Dermis microvascular lymphatic vessel endothelial cell (primary cell): ENCODE measurements around the gene ECT2. TPM values are rescaled to one million over a fixed set of nuclear protein-coding genes. Genes with fewer than 3 reads are reported as not detected.
"Not testable (repeated sequence)": the region's sequence is repeated elsewhere in the genome, so short reads cannot be mapped to it uniquely, and the experiment has no call there.

Experiments
- DNase-seq, 2 donors: peaks; one replicate each; pipeline versions ENCODE4 v3.0.0 to v3.0.0-alpha.2; 2010; ENCODE audit warnings: low read depth in 2 of 2
- total RNA-seq: library from RNA; depleted of rRNA; stranded (reverse); fragments of >200 nt; gene quantifications from 2 replicates; pipeline ENCODE4 v1.2.1, GENCODE V29; 2014

Gene ECT2
- total RNA-seq, 1 donor from 2014 or later, result 28.1 TPM

GRCh38 chr3:172735014-172735413 is 15.5 kb upstream of the ECT2 start:
- no peak for DNase-seq

GRCh38 chr3:172739462-172739861 is 11.1 kb upstream of the ECT2 start:
- no peak for DNase-seq

DNA sequence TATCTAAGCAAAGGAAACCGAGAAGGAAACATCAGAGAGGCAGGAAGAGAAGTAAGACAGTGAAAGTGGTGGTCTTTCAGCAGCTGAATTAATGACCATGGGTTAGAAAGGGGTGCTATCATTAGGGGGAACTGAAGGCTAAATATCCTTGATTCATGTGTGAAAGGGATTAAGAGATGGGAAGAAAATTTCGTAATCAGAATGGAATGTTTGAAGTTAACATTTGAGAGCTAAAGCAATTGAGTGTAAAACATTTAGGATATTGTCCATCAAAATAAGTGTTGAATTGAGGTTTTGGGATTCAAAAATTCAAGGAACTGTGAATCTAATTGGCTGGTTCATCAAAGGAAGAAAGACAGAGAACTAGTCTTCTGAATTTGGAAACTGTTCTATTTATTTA is 4.1 kb upstream of the ECT2 start:
- no peak for DNase-seq

GRCh38 chr3:172749230-172749965 is 1.1 kb upstream of the ECT2 start:
- peak; percentile 85 to 94 for DNase-seq

DNA sequence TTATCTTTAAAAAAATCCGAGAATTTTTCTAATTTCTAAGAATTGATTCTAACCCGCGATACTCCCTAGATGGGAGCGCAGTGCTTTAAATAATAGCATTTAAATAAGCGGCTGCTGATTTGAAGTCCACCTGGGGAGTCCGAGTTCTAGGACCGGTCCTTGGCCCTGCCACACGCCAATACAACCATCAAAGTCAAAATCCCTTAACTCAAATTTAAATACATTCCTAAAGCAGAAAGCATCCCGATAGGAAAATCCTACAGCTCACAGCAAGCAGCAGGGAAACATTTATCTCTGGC is 508 bp upstream of the ECT2 start:
- no peak for DNase-seq

DNA sequence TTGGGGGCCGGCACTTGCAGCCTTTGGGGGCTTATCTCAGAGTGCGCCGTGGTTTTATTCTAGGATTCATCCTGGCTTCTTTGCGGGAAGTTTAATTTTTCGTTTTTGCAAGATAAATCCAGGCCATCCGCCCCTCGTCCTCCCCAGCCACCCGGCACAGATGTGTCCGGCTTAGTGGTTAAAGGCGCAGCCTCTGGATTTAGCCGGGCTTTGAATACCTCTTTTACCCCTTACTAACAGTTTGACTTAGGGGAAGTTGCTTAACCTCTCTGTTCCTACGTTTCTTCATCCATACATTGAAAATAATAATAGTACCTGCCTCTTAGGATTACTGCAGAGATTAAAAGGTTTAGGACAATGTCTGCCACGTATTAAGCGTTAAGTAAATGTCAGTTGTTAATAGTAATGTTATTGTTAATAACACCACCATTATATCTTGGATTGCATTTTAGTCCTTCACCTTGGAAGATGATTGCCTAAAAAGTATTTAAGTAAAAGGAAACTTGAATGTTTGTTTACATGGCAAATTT is 714 bp downstream of the ECT2 start:
- peak in 1 of 2 donors; percentile 40 for DNase-seq

- no peak for DNase-seq
Observed at GRCh38 chr3:172752651-172753050, 2.1 kb downstream of the ECT2 start.

- no peak for DNase-seq
Observed at GRCh38 chr3:172753125-172753524, 2.6 kb downstream of the ECT2 start.

- DNase-seq, result not testable (repeated sequence)
Observed at GRCh38 chr3:172760416-172760815, 9.9 kb downstream of the ECT2 start.

DNA sequence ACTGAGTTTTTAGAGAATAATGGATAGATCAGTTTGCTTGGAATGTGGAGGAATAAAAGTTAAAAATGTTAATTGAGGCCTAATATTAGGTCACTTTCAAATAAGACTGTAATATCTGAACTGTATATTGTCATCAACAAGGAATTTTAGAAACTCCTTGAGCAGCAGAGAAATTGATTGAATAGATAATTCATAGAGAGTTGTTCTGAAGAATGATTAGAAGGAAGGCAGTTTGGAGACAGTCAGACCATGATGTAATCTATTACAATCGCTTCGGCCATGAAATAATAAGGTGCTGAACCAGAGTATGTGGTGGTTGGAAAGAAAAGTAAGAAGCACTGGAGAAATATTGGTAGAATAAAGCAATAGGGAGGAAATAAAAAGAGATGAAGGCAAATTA is 15.7 kb downstream of the ECT2 start:
- DNase-seq, result no peak

DNA sequence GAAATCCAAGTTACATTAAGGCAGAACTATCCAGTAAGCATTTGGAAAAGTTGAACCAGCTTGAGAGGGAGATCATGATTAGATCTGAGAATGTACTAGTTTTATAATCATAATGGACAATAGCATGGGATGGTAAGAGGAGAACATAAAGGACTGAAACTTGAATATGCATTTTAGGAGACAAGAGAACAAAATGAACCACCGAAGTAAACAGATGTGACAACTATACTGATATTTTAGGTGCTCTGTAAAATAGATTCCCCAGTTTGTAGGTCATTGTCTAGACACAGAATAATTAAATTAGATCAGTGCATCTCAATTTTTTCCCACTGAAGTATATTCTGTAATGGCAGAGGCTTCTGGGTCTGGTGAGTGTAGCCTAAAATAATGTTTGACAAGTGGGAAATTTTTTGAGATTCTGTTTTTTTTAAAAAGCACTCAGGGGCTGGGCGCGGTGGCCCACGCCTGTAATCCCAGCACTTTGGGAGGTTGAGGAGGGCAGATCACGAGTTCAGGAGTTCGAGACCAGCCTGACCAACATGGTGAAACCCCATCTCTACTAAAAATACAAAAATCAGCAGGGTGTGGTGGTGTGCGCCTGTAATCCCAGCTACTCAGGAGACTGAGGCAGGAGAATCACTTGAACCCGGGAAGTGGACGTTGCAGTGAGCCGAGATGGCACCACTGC is 16.3 kb downstream of the ECT2 start:
- no peak for DNase-seq

DNA sequence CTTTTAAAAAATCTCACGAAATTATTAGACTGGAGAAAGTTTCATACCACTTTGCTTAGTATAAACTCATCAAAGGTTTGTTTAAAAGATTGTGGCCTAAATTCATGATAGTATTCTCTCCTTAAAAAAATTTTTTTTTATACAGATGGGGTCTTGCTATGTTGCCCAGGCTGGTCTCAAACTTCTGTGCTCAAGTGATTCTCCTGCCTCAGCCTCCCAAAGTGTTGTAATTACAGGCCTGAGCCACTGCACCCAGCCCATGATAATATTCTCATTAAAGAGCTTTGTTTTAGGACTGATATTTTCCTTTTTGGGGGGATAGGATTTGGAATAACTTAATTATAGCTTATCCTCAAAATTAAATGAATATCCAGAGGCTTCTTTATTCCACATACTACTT is 19.9 kb downstream of the ECT2 start:
- DNase-seq, result no peak

- DNase-seq, result no peak
Observed at GRCh38 chr3:172771672-172772071, 21.1 kb downstream of the ECT2 start.

DNA sequence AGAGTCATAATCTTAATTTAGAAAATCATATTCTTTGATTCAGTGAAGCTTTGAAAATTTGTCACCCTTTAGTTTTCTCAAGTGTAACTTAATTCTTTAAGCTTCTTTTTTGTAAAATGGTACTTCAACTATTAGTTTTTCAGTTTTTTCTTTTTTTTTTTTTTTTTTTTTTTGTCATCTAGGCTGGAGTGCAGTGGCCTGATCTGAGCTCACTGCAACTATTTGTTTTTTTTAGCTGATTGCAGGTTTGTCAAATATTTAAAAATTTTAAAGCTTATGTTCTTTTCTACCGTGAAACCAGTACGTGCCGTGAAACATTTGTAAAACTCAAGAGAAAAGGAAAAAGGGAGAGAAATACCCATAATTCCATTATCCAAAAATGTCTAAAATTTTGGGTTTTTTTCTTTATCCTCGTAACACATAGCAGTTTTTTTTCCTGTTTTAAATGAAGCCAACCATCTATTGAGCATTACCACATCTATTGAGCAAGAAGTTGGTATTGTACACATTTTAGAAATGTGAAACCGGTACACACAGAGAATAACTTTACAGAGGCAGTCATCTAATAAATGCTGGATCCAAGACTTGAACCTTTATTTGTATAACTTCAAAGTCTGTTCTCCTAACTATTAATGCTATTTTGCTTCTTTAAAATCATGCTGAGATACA is 25.7 kb downstream of the ECT2 start:
- no peak for DNase-seq

DNA sequence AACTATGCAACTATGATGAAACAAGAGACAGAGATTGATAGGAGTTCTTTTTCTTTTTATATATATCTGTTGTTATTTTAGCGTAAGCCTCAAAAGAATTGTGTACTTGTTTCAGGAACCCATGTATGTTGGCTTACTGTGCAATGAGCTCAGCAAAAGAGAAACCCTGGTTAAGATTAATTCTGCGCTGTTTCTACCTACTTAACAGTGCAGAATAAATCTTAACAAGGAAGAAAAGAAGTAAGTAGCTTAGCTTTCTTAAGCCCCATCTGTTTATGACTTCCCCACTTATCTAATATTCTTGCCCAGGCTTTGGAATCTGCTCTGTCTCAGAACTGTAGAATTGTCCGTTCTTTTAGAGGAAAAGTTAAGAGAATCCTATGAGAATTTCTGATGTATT is 27.4 kb downstream of the ECT2 start:
- no peak for DNase-seq

DNA sequence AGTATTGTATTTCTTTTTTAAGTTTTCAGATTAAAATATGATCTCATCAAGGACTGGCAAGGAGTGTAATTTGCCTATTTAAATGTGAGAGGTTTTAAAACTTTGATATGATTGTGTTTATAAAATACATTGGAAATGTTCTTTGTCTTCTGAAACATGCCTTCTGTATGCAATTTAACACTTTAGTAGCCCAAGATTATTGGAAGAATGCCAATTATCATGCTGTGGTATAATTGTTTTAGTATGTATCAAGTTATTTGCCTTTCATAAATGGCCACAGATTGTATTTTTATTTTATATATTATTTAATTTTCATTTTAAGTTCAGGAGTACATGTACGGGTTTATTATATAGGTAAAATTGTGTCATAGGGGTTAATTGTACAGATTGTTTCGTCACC is 31.7 kb downstream of the ECT2 start:
- no peak for DNase-seq

DNA sequence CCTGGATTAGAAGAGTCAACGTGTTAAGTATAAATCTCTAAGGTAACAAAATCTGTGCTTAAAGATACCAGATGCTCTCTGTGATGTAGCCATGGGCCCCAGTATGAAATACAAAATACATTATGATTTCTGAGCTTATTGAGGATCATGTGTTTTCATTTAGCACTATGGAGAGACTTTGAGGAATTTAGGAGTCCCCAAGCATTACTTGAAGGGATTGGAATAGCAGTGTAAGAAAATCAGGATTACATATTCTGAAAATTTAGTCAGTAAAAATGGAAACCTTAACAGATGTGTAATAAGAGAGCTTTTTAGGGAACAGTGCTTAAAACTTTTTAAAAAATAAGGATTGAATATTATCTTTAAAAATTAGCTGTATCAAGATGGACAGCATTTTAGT is 35.5 kb downstream of the ECT2 start:
- DNase-seq, result no peak

DNA sequence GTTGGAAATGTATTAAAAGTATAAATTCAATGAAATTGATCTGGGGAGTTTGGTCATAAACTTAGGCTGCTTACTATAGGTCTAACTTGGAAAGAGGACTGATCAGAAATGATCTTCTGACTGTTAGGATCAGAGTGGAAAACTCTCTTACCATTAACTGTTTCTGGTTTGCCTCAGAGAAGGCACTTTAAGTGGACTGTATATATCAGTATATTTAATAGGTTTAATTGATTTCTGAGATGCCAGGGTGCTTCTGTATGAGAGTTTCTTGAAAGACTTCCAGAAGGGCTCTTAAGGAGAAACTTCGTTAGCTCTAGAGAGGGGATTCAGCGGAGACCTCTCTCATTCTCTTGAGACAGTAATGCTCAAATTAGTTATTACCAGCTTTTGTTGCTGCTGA is 36.5 kb downstream of the ECT2 start:
- no peak for DNase-seq

DNA sequence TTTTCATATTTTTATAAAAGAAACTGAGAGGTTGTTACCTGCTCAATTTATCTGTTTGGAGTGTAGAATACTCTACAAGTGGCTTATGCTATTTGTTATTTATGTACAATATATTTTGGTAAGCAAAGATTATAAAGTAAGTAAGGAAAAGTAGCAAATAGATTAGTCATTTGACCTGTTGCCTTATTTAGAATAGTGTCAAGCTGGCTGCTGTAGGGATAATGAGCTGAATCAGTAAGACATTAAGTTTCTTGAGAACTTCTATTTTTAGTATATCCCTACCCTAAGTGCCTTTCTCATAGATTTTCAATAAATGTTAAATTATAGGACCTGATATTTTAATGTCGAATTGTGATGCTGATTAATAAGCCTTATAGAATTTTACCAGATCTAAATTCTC is 37.2 kb downstream of the ECT2 start:
- DNase-seq, result peak in 1 of 2 donors; percentile 29

DNA sequence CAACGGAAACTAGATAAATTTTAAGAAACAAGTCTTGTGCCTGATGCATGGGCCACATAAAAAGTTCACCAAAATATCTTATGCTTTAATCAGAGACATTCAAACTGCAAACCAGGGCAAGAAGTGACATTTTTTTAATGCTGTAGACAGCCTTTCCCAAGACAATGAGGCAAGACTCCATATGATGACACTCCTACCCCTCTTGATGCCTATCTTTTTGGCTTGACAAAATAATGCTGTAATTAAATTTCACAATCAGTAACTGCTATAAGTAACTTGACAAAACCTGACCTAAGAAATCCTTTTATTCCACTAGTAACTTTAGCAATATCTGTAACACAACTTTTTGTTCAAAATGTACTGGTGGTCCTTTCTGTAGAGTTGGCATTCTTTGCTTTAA is 48.7 kb downstream of the ECT2 start:
- no peak for DNase-seq

DNA sequence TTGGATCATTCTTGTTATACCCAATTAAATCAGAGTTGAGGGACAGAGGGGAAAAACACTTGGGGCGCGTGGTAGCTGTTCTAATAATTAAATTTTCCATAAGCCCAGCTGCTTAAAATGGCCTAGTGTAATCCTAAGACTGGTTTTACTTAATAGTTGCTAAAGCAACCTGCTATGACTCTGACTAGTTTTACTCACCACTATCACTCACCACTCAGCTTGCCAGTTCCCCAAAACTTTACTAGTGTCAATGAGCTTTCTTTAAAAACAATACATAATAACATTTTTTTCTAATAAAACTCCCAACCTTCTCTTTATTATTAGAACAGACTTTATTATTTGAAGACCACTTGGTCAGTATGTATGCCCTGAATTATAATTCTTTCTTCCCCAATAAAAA is 49.6 kb downstream of the ECT2 start:
- no peak for DNase-seq

GRCh38 chr3:172803489-172803888 is 53.0 kb downstream of the ECT2 start:
- no peak for DNase-seq

- no peak for DNase-seq
Observed at GRCh38 chr3:172804323-172804722, 53.8 kb downstream of the ECT2 start.
